ENCODE results near the gene PRIM2.
"Not testable (repeated sequence)": the region's sequence is repeated elsewhere in the genome, so short reads cannot be mapped to it uniquely, and the experiment has no call there.

DNA sequence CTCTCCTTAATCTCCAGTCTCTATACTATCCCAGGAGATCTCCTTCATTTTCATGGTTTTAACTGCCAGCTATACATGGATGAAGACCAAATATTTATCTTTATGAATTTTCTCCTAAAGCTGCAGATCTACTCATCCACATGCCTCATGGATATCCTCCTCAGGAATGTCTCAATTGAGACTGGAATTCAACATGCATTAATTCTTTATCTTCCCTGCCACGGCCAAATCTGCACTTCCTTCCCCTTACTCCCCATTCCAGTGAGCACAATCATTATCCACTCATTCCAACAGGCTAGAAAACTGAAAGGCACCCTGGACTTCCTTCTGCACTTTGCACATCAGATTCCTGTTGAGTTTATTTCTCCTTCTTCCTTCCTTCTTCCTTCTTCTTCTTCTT, 379.0 kb downstream of the PRIM2 start:
- TF ChIP-seq, protein P1, sequence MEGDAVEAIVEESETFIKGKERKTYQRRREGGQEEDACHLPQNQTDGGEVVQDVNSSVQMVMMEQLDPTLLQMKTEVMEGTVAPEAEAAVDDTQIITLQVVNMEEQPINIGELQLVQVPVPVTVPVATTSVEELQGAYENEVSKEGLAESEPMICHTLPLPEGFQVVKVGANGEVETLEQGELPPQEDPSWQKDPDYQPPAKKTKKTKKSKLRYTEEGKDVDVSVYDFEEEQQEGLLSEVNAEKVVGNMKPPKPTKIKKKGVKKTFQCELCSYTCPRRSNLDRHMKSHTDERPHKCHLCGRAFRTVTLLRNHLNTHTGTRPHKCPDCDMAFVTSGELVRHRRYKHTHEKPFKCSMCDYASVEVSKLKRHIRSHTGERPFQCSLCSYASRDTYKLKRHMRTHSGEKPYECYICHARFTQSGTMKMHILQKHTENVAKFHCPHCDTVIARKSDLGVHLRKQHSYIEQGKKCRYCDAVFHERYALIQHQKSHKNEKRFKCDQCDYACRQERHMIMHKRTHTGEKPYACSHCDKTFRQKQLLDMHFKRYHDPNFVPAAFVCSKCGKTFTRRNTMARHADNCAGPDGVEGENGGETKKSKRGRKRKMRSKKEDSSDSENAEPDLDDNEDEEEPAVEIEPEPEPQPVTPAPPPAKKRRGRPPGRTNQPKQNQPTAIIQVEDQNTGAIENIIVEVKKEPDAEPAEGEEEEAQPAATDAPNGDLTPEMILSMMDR (IDR thresholded peaks at IDR 0.05): not testable (repeated sequence)
- TF ChIP-seq POLR2A, EP300, POLR2AphosphoS5 (IDR thresholded peaks at IDR 0.05): not testable (repeated sequence)
